ENCODE results near the gene APMAP.

The APMAP gene

GRCh38 chr20:24987244-24987643 lies 5.3 kb downstream of the APMAP start:
- no peak overlapping the region for H3K4me3 ChIP-seq (ENCODE audit: low read depth, low read length)
- TF ChIP-seq CTCF (IDR thresholded peaks at IDR 0.05; ENCODE audit: low read depth, low read length, missing control alignments) = no peak
- DNase-seq (ENCODE audit: low read depth) = no peak

- no peak overlapping the region for H3K4me3 ChIP-seq (ENCODE audit: low read depth, low read length)
- no peak for DNase-seq (ENCODE audit: low read depth)
- no peak for TF ChIP-seq CTCF (IDR thresholded peaks at IDR 0.05; ENCODE audit: low read depth, low read length, missing control alignments)
These were observed 6.0 kb downstream of the APMAP start for GRCh38 chr20:24986436-24987015.

- no peak for DNase-seq (ENCODE audit: low read depth)
- H3K4me3 ChIP-seq (ENCODE audit: low read depth, low read length) = no peak overlapping the region
- TF ChIP-seq CTCF (IDR thresholded peaks at IDR 0.05; ENCODE audit: low read depth, low read length, missing control alignments) = no peak
These were observed 6.7 kb downstream of the APMAP start for GRCh38 chr20:24985802-24986201.

- no peak for TF ChIP-seq CTCF (IDR thresholded peaks at IDR 0.05; ENCODE audit: low read depth, low read length, missing control alignments)
- no peak overlapping the region for H3K4me3 ChIP-seq (ENCODE audit: low read depth, low read length)
- DNase-seq (ENCODE audit: low read depth) = no peak
These were observed 7.5 kb downstream of the APMAP start for GRCh38 chr20:24984961-24985640.

GRCh38 chr20:24983896-24984295 lies 8.7 kb downstream of the APMAP start:
- H3K4me3 ChIP-seq (ENCODE audit: low read depth, low read length) = no peak overlapping the region
- TF ChIP-seq CTCF (IDR thresholded peaks at IDR 0.05; ENCODE audit: low read depth, low read length, missing control alignments) = no peak
- no peak for DNase-seq (ENCODE audit: low read depth)

GRCh38 chr20:24981790-24982189 lies 10.8 kb downstream of the APMAP start:
- no peak overlapping the region for H3K4me3 ChIP-seq (ENCODE audit: low read depth, low read length)
- TF ChIP-seq CTCF (IDR thresholded peaks at IDR 0.05; ENCODE audit: low read depth, low read length, missing control alignments) = no peak
- no peak for DNase-seq (ENCODE audit: low read depth)

- TF ChIP-seq CTCF (IDR thresholded peaks at IDR 0.05; ENCODE audit: low read depth, low read length, missing control alignments) = no peak
- H3K4me3 ChIP-seq (ENCODE audit: low read depth, low read length) = no peak overlapping the region
- no peak for DNase-seq (ENCODE audit: low read depth)
These were observed 11.3 kb downstream of the APMAP start for GRCh38 chr20:24981282-24981681.

Measured in GM12864 (cell line).